Panc1 (cell line): ENCODE measurements around the gene SPIRE1. TPM values are rescaled to one million over a fixed set of nuclear protein-coding genes. Genes with fewer than 3 reads are reported as not detected.

Source experiments
- ATAC-seq: fragments of 200-7000 bp; cut with Tn5 transposase; 2 replicates; pipeline ENCODE4 v1.9.1; 2020; ENCODE audit warnings: mild to moderate bottlenecking, moderate library complexity
- BruUV-seq: library from RNA; stranded (reverse); fragments of 400-500 nt; replicated peaks from 2 replicates; lab custom pipeline; 2021; lab: Mats Ljungman, UMichigan
- CTCF ChIA-PET: fragments of 300-600 bp; sonication (Branson Sonifier 250); formaldehyde crosslinking; loops from one replicate; lab custom pipeline; 2022; ENCODE audit warnings: antibody characterized with exemption; lab: Charles Lee
- POLR2A ChIA-PET: fragments of 300-600 bp; sonication (Branson Sonifier 250); formaldehyde crosslinking; loops from one replicate; lab custom pipeline; 2022; ENCODE audit warnings: antibody characterized with exemption; lab: Charles Lee
- DNase-seq: peaks from one replicate; pipeline ENCODE4 v3.0.0-alpha.2; 2010; ENCODE audit warnings: low read depth, low spot score
- H3K27ac ChIP-seq: 2 replicates; pipeline ENCODE4 v1.5.1; 2011; ENCODE audit warnings: mild to moderate bottlenecking, low read length, inconsistent platforms
- H3K27me3 ChIP-seq: fragments of 200-500 bp; sonication (Bioruptor generic); 2 replicates; pipeline ENCODE4 v1.6.0; 2014; ENCODE audit warnings: low read length, inconsistent platforms; ENCODE audit not compliant: control insufficient read depth, insufficient read depth
- H3K36me3 ChIP-seq: fragments of 200-500 bp; sonication (Bioruptor generic); 2 replicates; pipeline ENCODE4 v1.5.1; 2014; ENCODE audit warnings: inconsistent platforms, mild to moderate bottlenecking, low read length, moderate library complexity; ENCODE audit not compliant: control insufficient read depth, insufficient read depth
- H3K4me1 ChIP-seq: 2 replicates; pipeline ENCODE4 v1.5.1; 2011; ENCODE audit warnings: inconsistent platforms, mild to moderate bottlenecking, low read length, moderate library complexity; ENCODE audit not compliant: control insufficient read depth, insufficient read depth
- H3K4me3 ChIP-seq, 2 experiments: 2 replicates each; pipeline ENCODE4 v1.5.1; 2011 to 2012; ENCODE audit warnings: low read depth in 2 of 2, low read length in 2 of 2, mild to moderate bottlenecking in 2 of 2, inconsistent platforms in 1 of 2, moderate library complexity in 1 of 2
- H3K9me3 ChIP-seq: fragments of 200-500 bp; sonication (Bioruptor generic); 2 replicates; pipeline ENCODE4 v1.5.1; 2014; ENCODE audit warnings: low read depth, mild to moderate bottlenecking, inconsistent platforms, low read length, moderate library complexity; ENCODE audit not compliant: control insufficient read depth, insufficient read depth
- POLR2AphosphoS5 ChIP-seq: IDR thresholded peaks from 2 replicates; pipeline ENCODE4 v1.6.1; 2012; ENCODE audit warnings: mild to moderate bottlenecking, low read depth, low read length, moderate library complexity
- SIN3A ChIP-seq: IDR thresholded peaks from 2 replicates; pipeline ENCODE4 v1.6.1; 2012; ENCODE audit warnings: low read depth, mild to moderate bottlenecking, low read length, moderate library complexity, borderline replicate concordance; ENCODE audit not compliant: insufficient read depth
- TCF7L2 ChIP-seq: IDR thresholded peaks from 2 replicates; pipeline ENCODE4 v1.6.1; 2011; ENCODE audit warnings: mild to moderate bottlenecking, low read depth, low read length, inconsistent platforms
- in situ Hi-C: cut with HindIII; loops from 2 replicates; pipeline ENCODE4 v1.10.0; 2016; ENCODE audit warnings: low sequenced_read_pairs, low pct_unique_long_range_greater_than_20kb
- intact Hi-C: fragments of 100-400 bp; cut with micrococcal nuclease; formaldehyde crosslinking; loops from one replicate; pipeline ENCODE4 v1.10.0; 2022; ENCODE audit not compliant: unreplicated experiment
- total RNA-seq: library from RNA; stranded (reverse); gene quantifications from one replicate; pipeline ENCODE4 v1.2.1, GENCODE V29; 2021; ENCODE audit not compliant: unreplicated experiment
- TF ChIP-seq, protein P1 (sequence below): fragments of 450-650 bp; IDR thresholded peaks from 2 replicates; pipeline ENCODE4 v1.5.1; 2017; ENCODE audit warnings: mild to moderate bottlenecking
- TF ChIP-seq, protein P2 (sequence below), 2 experiments: IDR thresholded peaks; 2 replicates each; pipeline ENCODE4 v1.6.1; 2011 to 2012; ENCODE audit warnings: low read depth in 2 of 2, control low read depth in 1 of 2, low read length in 1 of 2, mild to moderate bottlenecking in 1 of 2, moderate library complexity in 1 of 2; ENCODE audit not compliant: insufficient read depth in 1 of 2

SPIRE1 gene
- total RNA-seq, 1 experiment from 2014 or later: 45.5 TPM

DNA sequence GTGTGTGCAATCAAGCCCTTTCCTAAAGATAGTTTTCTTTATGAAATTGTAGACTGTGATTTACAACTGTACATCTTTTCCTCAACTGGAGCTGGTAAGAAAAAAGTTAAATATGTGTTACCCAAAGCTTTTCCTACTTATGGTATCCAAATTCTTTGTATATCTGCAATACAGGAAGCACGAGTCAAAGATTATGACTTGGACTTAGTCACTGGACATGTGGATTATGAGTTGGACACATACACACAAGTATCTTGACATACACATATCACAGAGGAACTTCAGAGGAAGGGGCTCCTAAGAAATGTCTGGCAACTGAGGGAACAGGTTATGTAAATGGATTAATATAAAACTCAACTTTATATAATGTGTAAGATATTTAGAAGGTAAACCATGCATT, 215.0 kb downstream of the SPIRE1 start:
- Histone ChIP-seq H3K27me3 (no peaks in the 10 kb centered on the region), H3K27ac (no peak overlapping the region), H3K9me3 (no peaks in the 10 kb centered on the region), H3K4me1 (no peaks in the 10 kb centered on the region), H3K4me3 (no peak overlapping the region), H3K36me3 (peaks cover 5% of the 10 kb centered on the region; the same call in 1 of the 2 replicates)
- in situ Hi-C loops (no loop called here), intact Hi-C loops (no loop called here)
- TF ChIP-seq, protein P1, sequence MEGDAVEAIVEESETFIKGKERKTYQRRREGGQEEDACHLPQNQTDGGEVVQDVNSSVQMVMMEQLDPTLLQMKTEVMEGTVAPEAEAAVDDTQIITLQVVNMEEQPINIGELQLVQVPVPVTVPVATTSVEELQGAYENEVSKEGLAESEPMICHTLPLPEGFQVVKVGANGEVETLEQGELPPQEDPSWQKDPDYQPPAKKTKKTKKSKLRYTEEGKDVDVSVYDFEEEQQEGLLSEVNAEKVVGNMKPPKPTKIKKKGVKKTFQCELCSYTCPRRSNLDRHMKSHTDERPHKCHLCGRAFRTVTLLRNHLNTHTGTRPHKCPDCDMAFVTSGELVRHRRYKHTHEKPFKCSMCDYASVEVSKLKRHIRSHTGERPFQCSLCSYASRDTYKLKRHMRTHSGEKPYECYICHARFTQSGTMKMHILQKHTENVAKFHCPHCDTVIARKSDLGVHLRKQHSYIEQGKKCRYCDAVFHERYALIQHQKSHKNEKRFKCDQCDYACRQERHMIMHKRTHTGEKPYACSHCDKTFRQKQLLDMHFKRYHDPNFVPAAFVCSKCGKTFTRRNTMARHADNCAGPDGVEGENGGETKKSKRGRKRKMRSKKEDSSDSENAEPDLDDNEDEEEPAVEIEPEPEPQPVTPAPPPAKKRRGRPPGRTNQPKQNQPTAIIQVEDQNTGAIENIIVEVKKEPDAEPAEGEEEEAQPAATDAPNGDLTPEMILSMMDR: no peak
- TF ChIP-seq TCF7L2 (no peak), SIN3A (no peak), POLR2AphosphoS5 (no peak)
- TF ChIP-seq, protein P2, sequence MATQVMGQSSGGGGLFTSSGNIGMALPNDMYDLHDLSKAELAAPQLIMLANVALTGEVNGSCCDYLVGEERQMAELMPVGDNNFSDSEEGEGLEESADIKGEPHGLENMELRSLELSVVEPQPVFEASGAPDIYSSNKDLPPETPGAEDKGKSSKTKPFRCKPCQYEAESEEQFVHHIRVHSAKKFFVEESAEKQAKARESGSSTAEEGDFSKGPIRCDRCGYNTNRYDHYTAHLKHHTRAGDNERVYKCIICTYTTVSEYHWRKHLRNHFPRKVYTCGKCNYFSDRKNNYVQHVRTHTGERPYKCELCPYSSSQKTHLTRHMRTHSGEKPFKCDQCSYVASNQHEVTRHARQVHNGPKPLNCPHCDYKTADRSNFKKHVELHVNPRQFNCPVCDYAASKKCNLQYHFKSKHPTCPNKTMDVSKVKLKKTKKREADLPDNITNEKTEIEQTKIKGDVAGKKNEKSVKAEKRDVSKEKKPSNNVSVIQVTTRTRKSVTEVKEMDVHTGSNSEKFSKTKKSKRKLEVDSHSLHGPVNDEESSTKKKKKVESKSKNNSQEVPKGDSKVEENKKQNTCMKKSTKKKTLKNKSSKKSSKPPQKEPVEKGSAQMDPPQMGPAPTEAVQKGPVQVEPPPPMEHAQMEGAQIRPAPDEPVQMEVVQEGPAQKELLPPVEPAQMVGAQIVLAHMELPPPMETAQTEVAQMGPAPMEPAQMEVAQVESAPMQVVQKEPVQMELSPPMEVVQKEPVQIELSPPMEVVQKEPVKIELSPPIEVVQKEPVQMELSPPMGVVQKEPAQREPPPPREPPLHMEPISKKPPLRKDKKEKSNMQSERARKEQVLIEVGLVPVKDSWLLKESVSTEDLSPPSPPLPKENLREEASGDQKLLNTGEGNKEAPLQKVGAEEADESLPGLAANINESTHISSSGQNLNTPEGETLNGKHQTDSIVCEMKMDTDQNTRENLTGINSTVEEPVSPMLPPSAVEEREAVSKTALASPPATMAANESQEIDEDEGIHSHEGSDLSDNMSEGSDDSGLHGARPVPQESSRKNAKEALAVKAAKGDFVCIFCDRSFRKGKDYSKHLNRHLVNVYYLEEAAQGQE (IDR thresholded peaks at IDR 0.05; ENCODE audit: insufficient read depth in 1 of 2, low read depth in 2 of 2, low read length in 1 of 2): no peak
- CTCF ChIA-PET: no interaction called here
- DNase-seq (peak; percentile 39), ATAC-seq (no peak)
- BruUV-seq: no TSS peak
- POLR2A ChIA-PET: no interaction called here

DNA sequence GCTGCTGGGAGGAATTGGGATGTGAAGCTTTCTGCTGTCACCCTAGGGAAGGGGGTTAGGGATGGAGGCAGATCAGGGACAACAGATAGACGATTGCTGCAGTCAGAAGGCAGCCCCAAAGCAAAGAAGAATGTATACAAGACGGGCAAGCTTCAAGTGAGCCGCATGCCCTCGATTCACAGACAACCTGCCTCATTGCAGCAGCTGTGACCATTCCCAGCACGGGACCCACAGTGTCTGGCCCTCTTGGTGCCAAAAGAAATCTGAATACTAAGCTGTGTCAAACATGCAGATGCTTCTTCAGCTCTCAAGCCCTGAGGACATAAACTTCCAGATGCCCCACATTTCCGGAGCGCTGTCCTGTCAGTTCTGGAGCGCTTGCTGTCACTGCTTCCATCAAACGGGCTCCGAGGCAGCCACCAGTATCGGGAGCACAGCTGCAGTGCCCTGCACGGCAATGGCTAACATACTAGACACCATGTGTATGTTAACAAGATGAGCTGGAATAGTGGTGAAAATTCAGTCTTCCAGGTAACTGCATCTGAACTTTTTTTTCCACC, 216.4 kb downstream of the SPIRE1 start:
- no TSS peak for BruUV-seq
- H3K4me3 ChIP-seq: no peak overlapping the region
- DNase-seq: no peak
- CTCF ChIA-PET: no interaction called here
- intact Hi-C loops: no loop called here
- no peak overlapping the region for H3K27ac ChIP-seq
- no peak for ATAC-seq
- in situ Hi-C loops: no loop called here
- H3K36me3 ChIP-seq: peaks cover 1% of the 10 kb centered on the region; the same call in 1 of the 2 replicates
- POLR2A ChIA-PET: interaction anchor here (0.5 to 0.7 kb wide), 3 partner anchors 26 to 209 kb away, joined by 4 to 8 read pairs (median 5); no protein-coding TSS in a partner anchor
- H3K27me3 ChIP-seq: no peaks in the 10 kb centered on the region
- H3K9me3 ChIP-seq: no peaks in the 10 kb centered on the region
- H3K4me1 ChIP-seq: no peaks in the 10 kb centered on the region
- TF ChIP-seq POLR2AphosphoS5: no peak
- TF ChIP-seq, protein P2 (IDR thresholded peaks at IDR 0.05; ENCODE audit: insufficient read depth in 1 of 2, low read depth in 2 of 2, low read length in 1 of 2): no peak
- TF ChIP-seq TCF7L2: no peak
- TF ChIP-seq, protein P1: no peak
- no peak for TF ChIP-seq SIN3A
